Keratinocyte (primary cell): Measurements from ENCODE around the gene RNF34. TPM values are rescaled to one million over a fixed set of nuclear protein-coding genes. Genes with fewer than 3 reads are reported as not detected.

Experiments
- DNase-seq: peaks from one replicate; pipeline ENCODE4 v3.0.0-alpha.2; 2011; ENCODE audit warnings: low read depth, missing footprints, low spot score
- FAIRE-seq: peaks from 2 replicates; lab custom pipeline; 2011; peaks lifted over from hg19 to GRCh38; lab: Jason Lieb, UNC
- H2AFZ ChIP-seq: 2 replicates; pipeline ENCODE4 v1.6.0; 2012; ENCODE audit warnings: low read length, control low read depth, inconsistent platforms; ENCODE audit not compliant: control insufficient read depth
- H3K27ac ChIP-seq: 2 replicates; pipeline ENCODE4 v1.5.1; 2011; ENCODE audit warnings: low read length; ENCODE audit not compliant: control insufficient read depth, insufficient read depth
- H3K27me3 ChIP-seq: 3 replicates; pipeline ENCODE4 v1.6.0; 2011; ENCODE audit warnings: low read length; ENCODE audit not compliant: control insufficient read depth, insufficient read depth; ENCODE audit errors: extremely low read depth
- H3K36me3 ChIP-seq, 2 experiments: 2 replicates in 1 of 2; 3 replicates in 1 of 2; pipeline ENCODE4 v1.5.1; 2011; ENCODE audit warnings: low read length in 2 of 2, mild to moderate bottlenecking in 1 of 2; ENCODE audit not compliant: control insufficient read depth in 2 of 2, insufficient read depth in 2 of 2; ENCODE audit errors: extremely low read depth in 1 of 2
- H3K4me1 ChIP-seq: 3 replicates; pipeline ENCODE4 v1.5.1; 2011; ENCODE audit warnings: low read length; ENCODE audit not compliant: control insufficient read depth, insufficient read depth; ENCODE audit errors: extremely low read depth
- H3K4me2 ChIP-seq: 3 replicates; pipeline ENCODE4 v1.6.0; 2011; ENCODE audit warnings: low read depth, low read length; ENCODE audit not compliant: control insufficient read depth, insufficient read depth; ENCODE audit errors: extremely low read depth
- H3K4me3 ChIP-seq, 3 experiments: fragments of 200-600 bp in 1 of 3; sonication (generic) in 1 of 3; 2 replicates in 2 of 3; 3 replicates in 1 of 3; pipeline ENCODE4 v1.5.1; 2011 to 2016; ENCODE audit warnings: low read length in 3 of 3, mild to moderate bottlenecking in 3 of 3, control low read depth in 2 of 3, inconsistent platforms in 1 of 3, low read depth in 1 of 3, mixed read lengths in 1 of 3, mixed run types in 1 of 3, moderate library complexity in 1 of 3; ENCODE audit not compliant: control insufficient read depth in 2 of 3, insufficient read depth in 2 of 3; ENCODE audit errors: extremely low read depth in 1 of 3
- H3K79me2 ChIP-seq: 2 replicates; pipeline ENCODE4 v1.6.0; 2012; ENCODE audit warnings: low read length; ENCODE audit not compliant: control insufficient read depth, insufficient read depth
- H3K9ac ChIP-seq: 3 replicates; pipeline ENCODE4 v1.6.0; 2011; ENCODE audit warnings: low read length; ENCODE audit not compliant: control insufficient read depth, insufficient read depth; ENCODE audit errors: extremely low read depth
- H3K9me1 ChIP-seq: 3 replicates; pipeline ENCODE4 v1.6.0; 2011; ENCODE audit warnings: low read length; ENCODE audit not compliant: control insufficient read depth, insufficient read depth; ENCODE audit errors: extremely low read depth
- H3K9me3 ChIP-seq: 2 replicates; pipeline ENCODE4 v1.5.1; 2012; ENCODE audit warnings: low read depth, low read length; ENCODE audit not compliant: control insufficient read depth
- H4K20me1 ChIP-seq: 3 replicates; pipeline ENCODE4 v1.6.0; 2011; ENCODE audit warnings: low read length; ENCODE audit not compliant: control insufficient read depth, insufficient read depth; ENCODE audit errors: extremely low read depth
- EZH2 ChIP-seq: IDR thresholded peaks from one replicate; pipeline ENCODE4 v1.6.1; 2012; ENCODE audit warnings: inconsistent platforms, mild to moderate bottlenecking, low read length, moderate library complexity
- dilution Hi-C: fragments of 300-500 bp; cut with MboI; formaldehyde crosslinking; loops from one replicate; pipeline ENCODE4 v1.7.0; 2020; ENCODE audit warnings: low sequenced_read_pairs; ENCODE audit not compliant: extremely low pct_ligation_motif_present
- polyA plus RNA-seq, 5 experiments: library from polyadenylated mRNA; depleted of rRNA in 3 of 5; stranded (reverse) in 3 of 5; stranded (forward) in 1 of 5; unstranded in 1 of 5; fragments of >200 nt; gene quantifications; 1 replicate in 1 of 5; 2 replicates in 3 of 5; 3 replicates in 1 of 5; pipeline versions ENCODE4 v1.2.1 to v1.2.3, GENCODE V29; 2011 to 2012; ENCODE audit warnings: missing spikeins in 2 of 5, low read depth in 1 of 5, low replicate concordance in 1 of 5
- TF ChIP-seq, protein P1 (sequence below), 3 experiments: IDR thresholded peaks in 1 of 3; conservative IDR thresholded peaks in 1 of 3; optimal IDR thresholded peaks in 1 of 3; 2 replicates in 2 of 3; 3 replicates in 1 of 3; pipeline versions ENCODE3 to v1.5.1; 2011; ENCODE audit warnings: low read length in 3 of 3, mild to moderate bottlenecking in 3 of 3, moderate library complexity in 2 of 3, control low read depth in 1 of 3, inconsistent platforms in 1 of 3; ENCODE audit not compliant: insufficient read depth in 2 of 3; ENCODE audit errors: extremely low read depth in 1 of 3

RNF34 gene
- polyA plus RNA-seq, 1 donor (not counting 4 experiments of a cell fraction or from before 2014, with no cell fraction given) = 39.0 TPM

DNA sequence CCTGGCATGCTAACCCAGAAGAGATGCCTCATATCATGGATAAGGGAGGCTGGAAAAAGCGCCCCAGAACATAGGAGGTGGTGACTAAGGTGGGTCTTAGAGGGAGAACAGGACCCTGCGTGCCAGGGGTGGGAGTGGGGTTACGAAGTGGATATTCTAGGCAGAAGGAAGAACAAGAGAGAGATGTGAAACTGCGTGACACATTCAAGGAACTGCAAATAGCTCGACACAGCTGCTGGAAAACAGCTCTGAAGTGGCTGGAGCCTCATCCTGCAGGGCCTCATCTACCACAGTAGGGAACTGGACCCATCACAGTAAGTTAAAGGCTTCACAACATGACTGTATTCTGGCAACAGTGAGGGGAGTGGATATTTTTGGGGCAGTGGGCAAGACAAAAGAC is 61.1 kb downstream of the RNF34 start:
- no peak overlapping the region for H3K9ac ChIP-seq
- no peaks in the 10 kb centered on the region for H3K9me1 ChIP-seq
- no peaks in the 10 kb centered on the region for H3K27me3 ChIP-seq
- peaks cover 0 to 2% of the 10 kb centered on the region in 2 experiments for H3K36me3 ChIP-seq
- no peak overlapping the region for H3K4me3 ChIP-seq
- no peak for TF ChIP-seq EZH2
- TF ChIP-seq, protein P1, sequence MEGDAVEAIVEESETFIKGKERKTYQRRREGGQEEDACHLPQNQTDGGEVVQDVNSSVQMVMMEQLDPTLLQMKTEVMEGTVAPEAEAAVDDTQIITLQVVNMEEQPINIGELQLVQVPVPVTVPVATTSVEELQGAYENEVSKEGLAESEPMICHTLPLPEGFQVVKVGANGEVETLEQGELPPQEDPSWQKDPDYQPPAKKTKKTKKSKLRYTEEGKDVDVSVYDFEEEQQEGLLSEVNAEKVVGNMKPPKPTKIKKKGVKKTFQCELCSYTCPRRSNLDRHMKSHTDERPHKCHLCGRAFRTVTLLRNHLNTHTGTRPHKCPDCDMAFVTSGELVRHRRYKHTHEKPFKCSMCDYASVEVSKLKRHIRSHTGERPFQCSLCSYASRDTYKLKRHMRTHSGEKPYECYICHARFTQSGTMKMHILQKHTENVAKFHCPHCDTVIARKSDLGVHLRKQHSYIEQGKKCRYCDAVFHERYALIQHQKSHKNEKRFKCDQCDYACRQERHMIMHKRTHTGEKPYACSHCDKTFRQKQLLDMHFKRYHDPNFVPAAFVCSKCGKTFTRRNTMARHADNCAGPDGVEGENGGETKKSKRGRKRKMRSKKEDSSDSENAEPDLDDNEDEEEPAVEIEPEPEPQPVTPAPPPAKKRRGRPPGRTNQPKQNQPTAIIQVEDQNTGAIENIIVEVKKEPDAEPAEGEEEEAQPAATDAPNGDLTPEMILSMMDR (optimal IDR thresholded peaks at IDR 0.05 in 1 of 3, IDR thresholded peaks at IDR 0.05 in 1 of 3, conservative IDR thresholded peaks at IDR 0.05 in 1 of 3; ENCODE audit: extremely low read depth in 1 of 3, insufficient read depth in 2 of 3, low read length in 3 of 3) = no peak
- dilution Hi-C loops = no loop called here
- FAIRE-seq (no peak), DNase-seq (no peak)
- H2AFZ ChIP-seq = no peak overlapping the region
- H3K27ac ChIP-seq = no peak overlapping the region
- peaks cover 8% of the 10 kb centered on the region for H3K4me1 ChIP-seq
- peaks cover 75% of the 10 kb centered on the region for H3K79me2 ChIP-seq
- H4K20me1 ChIP-seq = peaks cover 6% of the 10 kb centered on the region
- no peaks in the 10 kb centered on the region for H3K9me3 ChIP-seq
- H3K4me2 ChIP-seq = no peak overlapping the region

DNA sequence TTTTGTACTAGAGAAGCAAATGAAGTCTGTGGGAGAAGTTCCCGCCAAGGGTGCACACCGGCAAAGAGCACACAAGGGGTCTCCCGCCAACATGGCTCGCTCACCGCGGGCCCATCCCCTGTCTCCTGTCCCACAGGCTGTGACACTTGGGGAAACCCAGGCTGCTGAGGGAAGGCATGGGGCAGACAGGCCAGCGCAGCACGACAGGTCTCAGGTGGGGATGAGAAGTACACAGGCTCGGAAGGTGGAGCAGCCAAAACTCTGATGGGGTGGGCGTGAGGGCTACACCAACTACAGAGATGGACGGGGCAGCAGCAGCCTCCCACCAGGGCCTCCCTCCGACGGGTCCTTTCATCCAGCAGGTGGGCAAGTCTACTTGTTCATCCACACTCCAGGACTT is 64.4 kb downstream of the RNF34 start:
- dilution Hi-C loops = no loop called here
- H4K20me1 ChIP-seq = peaks cover 2% of the 10 kb centered on the region

More for the DNA sequence above, 64.4 kb downstream of the RNF34 start:
- Histone ChIP-seq H3K4me1 (peaks cover 8% of the 10 kb centered on the region), H3K4me2 (no peak overlapping the region), H3K79me2 (peaks cover 47% of the 10 kb centered on the region), H3K9ac (no peak overlapping the region), H3K9me1 (no peaks in the 10 kb centered on the region), H3K27me3 (no peaks in the 10 kb centered on the region), H2AFZ (no peak overlapping the region), H3K9me3 (no peaks in the 10 kb centered on the region), H3K27ac (no peak overlapping the region), H3K4me3 (no peak overlapping the region), H3K36me3 (peaks cover 0 to 2% of the 10 kb centered on the region in 2 experiments)
- no peak for DNase-seq
- FAIRE-seq = no peak
- TF ChIP-seq EZH2 = no peak
- TF ChIP-seq, protein P1 (optimal IDR thresholded peaks at IDR 0.05 in 1 of 3, IDR thresholded peaks at IDR 0.05 in 1 of 3, conservative IDR thresholded peaks at IDR 0.05 in 1 of 3; ENCODE audit: extremely low read depth in 1 of 3, insufficient read depth in 2 of 3, low read length in 3 of 3) = no peak
